OCI-LY7 (cell line): Measurements from ENCODE around the gene MRPL40. TPM values are rescaled to one million over a fixed set of nuclear protein-coding genes. Genes with fewer than 3 reads are reported as not detected.

Experiments
- BruUV-seq: library from RNA; stranded (reverse); fragments of 400-500 nt; replicated peaks from 2 replicates; lab custom pipeline; 2021; lab: Mats Ljungman, UMichigan
- CTCF ChIA-PET: fragments of 300-600 bp; sonication (Branson Sonifier 250); formaldehyde crosslinking; loops from one replicate; lab custom pipeline; 2022; ENCODE audit warnings: antibody characterized with exemption; ENCODE audit not compliant: unreplicated experiment; lab: Charles Lee
- POLR2A ChIA-PET: fragments of 300-600 bp; sonication (Branson Sonifier 250); formaldehyde crosslinking; loops from one replicate; lab custom pipeline; 2022; ENCODE audit warnings: antibody characterized with exemption; lab: Charles Lee
- DNase-seq: peaks from one replicate; pipeline ENCODE4 v3.0.0-alpha.2; 2015; ENCODE audit warnings: low spot score
- H2AFZ ChIP-seq: fragments of 200-600 bp; sonication (generic), shearing (Covaris generic); 2 replicates; pipeline ENCODE4 v1.6.1; 2014; ENCODE audit warnings: mild to moderate bottlenecking, antibody characterized with exemption, low read length, moderate library complexity
- H3K27ac ChIP-seq: fragments of 200-600 bp; sonication (generic); 2 replicates; pipeline ENCODE4 v1.5.1; 2014; ENCODE audit warnings: mixed run types, low read depth, mild to moderate bottlenecking, moderate library complexity, low read length, inconsistent platforms; ENCODE audit not compliant: poor library complexity, severe bottlenecking
- H3K36me3 ChIP-seq: fragments of 200-600 bp; sonication (generic); 2 replicates; pipeline ENCODE4 v1.6.1; 2014; ENCODE audit warnings: mild to moderate bottlenecking, antibody characterized with exemption, low read length, moderate library complexity, mixed read lengths; ENCODE audit not compliant: insufficient read depth
- H3K4me1 ChIP-seq: fragments of 200-600 bp; sonication (generic); 2 replicates; pipeline ENCODE4 v1.5.1; 2014; ENCODE audit warnings: mild to moderate bottlenecking, low read length; ENCODE audit not compliant: insufficient read depth, poor library complexity, severe bottlenecking
- H3K4me2 ChIP-seq: fragments of 200-600 bp; sonication (generic); 2 replicates; pipeline ENCODE4 v1.6.1; 2014; ENCODE audit warnings: mild to moderate bottlenecking, low read length
- H3K4me3 ChIP-seq: fragments of 200-600 bp; sonication (generic); 2 replicates; pipeline ENCODE4 v1.5.1; 2014; ENCODE audit warnings: mild to moderate bottlenecking, low read depth, low read length; ENCODE audit not compliant: poor library complexity, severe bottlenecking
- H3K79me2 ChIP-seq: fragments of 200-600 bp; sonication (generic); 2 replicates; pipeline ENCODE4 v1.6.1; 2016; ENCODE audit warnings: low read depth, mild to moderate bottlenecking, low read length, moderate library complexity, mixed read lengths; ENCODE audit not compliant: insufficient read depth
- H3K9me2 ChIP-seq: fragments of 200-600 bp; sonication (generic); 2 replicates; pipeline ENCODE4 v1.6.1; 2016; ENCODE audit warnings: mild to moderate bottlenecking, low read length, mixed read lengths; ENCODE audit not compliant: insufficient read depth
- H3K9me3 ChIP-seq: fragments of 200-600 bp; sonication (generic); 2 replicates; pipeline ENCODE4 v1.6.1; 2014; ENCODE audit warnings: mild to moderate bottlenecking, mixed run types, low read length, mixed read lengths
- H4K20me1 ChIP-seq: fragments of 200-600 bp; sonication (generic); 2 replicates; pipeline ENCODE4 v1.6.1; 2014; ENCODE audit warnings: mild to moderate bottlenecking, antibody characterized with exemption, low read length, moderate library complexity, mixed read lengths; ENCODE audit not compliant: insufficient read depth
- CTCF ChIP-seq: fragments of 200-600 bp; sonication (generic); conservative IDR thresholded peaks from 2 replicates; pipeline ENCODE4 v1.5.1; 2014; ENCODE audit warnings: mild to moderate bottlenecking, antibody characterized with exemption, low read length, moderate library complexity, mixed read lengths
- EZH2phosphoT487 ChIP-seq: fragments of 200-600 bp; sonication (generic); IDR thresholded peaks from 2 replicates; pipeline ENCODE4 v1.6.1; 2018; ENCODE audit warnings: low read depth, borderline replicate concordance, mild to moderate bottlenecking, mixed run types, antibody characterized with exemption, low read length, moderate library complexity, mixed read lengths
- intact Hi-C: fragments of 100-400 bp; cut with micrococcal nuclease; formaldehyde crosslinking; loops from one replicate; pipeline ENCODE4 v1.10.0; 2022; ENCODE audit not compliant: unreplicated experiment
- total RNA-seq, 2 experiments: library from RNA; depleted of rRNA in 1 of 2; stranded (reverse); fragments of >200 nt in 1 of 2; shearing (Covaris generic) in 1 of 2; gene quantifications; 2 replicates each; pipeline ENCODE4 v1.2.3, GENCODE V29; 2014 to 2022

The MRPL40 gene
- total RNA-seq, 2 experiments from 2014 or later, result 38.5 to 45.6 TPM

DNA sequence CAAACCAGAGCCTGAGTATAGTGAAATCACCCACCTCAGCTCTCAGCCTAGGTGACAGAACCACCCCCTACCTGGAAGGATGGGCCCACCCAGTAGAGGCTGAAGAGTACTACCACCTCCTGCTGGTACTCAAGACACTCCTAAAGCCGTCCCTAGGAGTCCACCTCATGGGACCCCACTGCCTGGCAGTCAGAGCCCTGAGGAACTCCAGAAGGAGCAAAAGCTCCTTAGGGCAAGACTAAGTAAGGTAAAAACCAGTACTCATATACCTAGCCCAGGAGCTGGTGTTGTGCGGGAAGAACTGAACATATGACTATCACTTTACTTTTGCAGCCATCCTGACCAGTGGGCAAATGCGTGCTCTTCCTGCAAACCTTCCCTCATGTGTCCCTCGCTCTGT lies 37.1 kb upstream of the MRPL40 start:
- no peak for DNase-seq
- TF ChIP-seq CTCF (no peak), EZH2phosphoT487 (no peak)
- Histone ChIP-seq H4K20me1 (no peaks in the 10 kb centered on the region), H3K4me3 (no peak overlapping the region), H3K79me2 (no peaks in the 10 kb centered on the region), H3K27ac (no peak overlapping the region), H3K4me2 (no peak overlapping the region), H2AFZ (no peak overlapping the region), H3K9me2 (no peaks in the 10 kb centered on the region), H3K4me1 (no peaks in the 10 kb centered on the region), H3K36me3 (peaks cover 91% of the 10 kb centered on the region), H3K9me3 (no peaks in the 10 kb centered on the region)
- ChIA-PET CTCF (interaction anchor here (0.9 to 1.1 kb wide), 2 partner anchors 10 to 234 kb away, joined by 3 read pairs; no protein-coding TSS in a partner anchor), POLR2A (interaction anchor here (1.1 kb wide), 1 partner anchor 23 kb away, joined by 3 read pairs; no protein-coding TSS in a partner anchor)
- intact Hi-C loops, result no loop called here
- no TSS peak for BruUV-seq

GRCh38 chr22:19396561-19396933 lies 35.8 kb upstream of the MRPL40 start:
- Histone ChIP-seq H3K4me2 (no peak overlapping the region), H3K4me1 (no peaks in the 10 kb centered on the region), H2AFZ (no peak overlapping the region), H4K20me1 (no peaks in the 10 kb centered on the region), H3K36me3 (peaks cover 93% of the 10 kb centered on the region), H3K27ac (no peak overlapping the region), H3K9me3 (no peaks in the 10 kb centered on the region), H3K4me3 (no peak overlapping the region), H3K79me2 (no peaks in the 10 kb centered on the region), H3K9me2 (no peaks in the 10 kb centered on the region)
- CTCF ChIA-PET, result no interaction called here
- BruUV-seq, result no TSS peak
- intact Hi-C loops, result no loop called here
- POLR2A ChIA-PET, result interaction anchor here (0.9 kb wide), 1 partner anchor 31 kb away, joined by 4 read pairs; no protein-coding TSS in a partner anchor
- TF ChIP-seq EZH2phosphoT487 (no peak), CTCF (no peak)
- DNase-seq, result no peak

DNA sequence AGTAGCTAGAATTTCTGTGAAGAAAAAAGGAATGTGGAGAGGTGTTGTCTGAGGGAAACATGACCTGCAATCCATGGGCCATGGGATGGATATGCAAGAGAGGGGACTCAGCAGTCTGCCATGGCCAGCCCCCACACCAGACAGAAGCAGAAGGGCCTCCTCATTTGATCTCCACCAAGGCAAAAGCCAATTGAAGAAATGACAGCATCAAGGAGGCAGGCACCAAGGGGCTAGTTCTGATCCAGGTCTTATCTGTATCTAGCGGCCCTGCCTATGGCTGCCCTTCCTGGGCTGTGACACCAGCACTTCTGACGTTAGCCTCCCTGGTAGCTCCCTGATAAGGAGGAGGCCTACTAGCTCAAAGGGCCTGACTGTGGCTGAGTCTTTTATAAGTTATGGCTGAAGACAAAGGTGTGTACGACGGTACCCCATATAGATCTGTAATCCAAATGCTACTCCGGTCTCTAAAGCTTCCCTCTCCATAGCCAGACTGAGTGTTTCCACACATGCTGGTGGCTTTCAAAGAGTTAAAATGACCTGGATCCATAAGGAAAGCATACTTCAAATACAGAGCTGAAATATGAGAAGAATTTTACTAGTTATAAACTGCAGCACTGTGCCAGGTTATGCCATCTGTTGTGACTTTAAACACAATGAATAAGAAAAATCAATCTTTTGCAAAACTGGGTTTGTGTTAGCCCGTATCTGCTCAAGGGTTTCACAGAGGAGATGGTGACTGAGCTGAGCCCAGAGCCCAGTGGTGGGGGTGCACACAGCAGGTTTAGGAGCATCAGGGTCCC lies 35.2 kb upstream of the MRPL40 start:
- Histone ChIP-seq H3K4me3 (no peak overlapping the region), H3K79me2 (no peaks in the 10 kb centered on the region), H3K36me3 (peaks cover 93% of the 10 kb centered on the region), H2AFZ (no peak overlapping the region), H3K9me3 (no peaks in the 10 kb centered on the region), H3K4me2 (no peak overlapping the region), H3K27ac (no peak overlapping the region), H3K9me2 (no peaks in the 10 kb centered on the region), H3K4me1 (no peaks in the 10 kb centered on the region), H4K20me1 (no peaks in the 10 kb centered on the region)
- intact Hi-C loops, result no loop called here
- BruUV-seq, result no TSS peak
- no peak for DNase-seq
- ChIA-PET CTCF (no interaction called here), POLR2A (interaction anchor here (0.6 kb wide), 1 partner anchor 54 kb away, joined by 5 read pairs; no protein-coding TSS in a partner anchor)
- TF ChIP-seq EZH2phosphoT487 (no peak), CTCF (no peak)
